ENCODE measurements around the gene CAVIN3.

- TF ChIP-seq CTCF (IDR thresholded peaks at IDR 0.05) (no peak), POLR2A (IDR thresholded peaks at IDR 0.05) (no peak)
Observed at GRCh38 chr11:6270584-6271246, 49.6 kb downstream of the CAVIN3 start.

Data from thyroid gland (tissue), 4 donors.